ENCODE results near the gene EFCAB12. TPM values are rescaled to one million over a fixed set of nuclear protein-coding genes. Genes with fewer than 3 reads are reported as not detected.

EFCAB12 gene
- total RNA-seq (2022; extraction: Qiagen RNA extraction; ENCODE audit: low read depth), result 0.47 to 0.87 TPM (median 0.60 TPM) in 5 replicates

GRCh38 chr3:129428376-129429079 lies at the start of gene EFCAB12:
Gene EFCAB12, minus strand, starts transcription at chr3:129428636. Its CDS starts 148 bp downstream, at chr3:129428488.

GRCh38 chr3:129439817-129440617 lies 11.6 kb upstream of the EFCAB12 start, which contains the start of the genes IFT122 and MBD4:
Gene IFT122, plus strand, starts transcription at chr3:129440224. Its CDS starts 107 bp downstream, at chr3:129440331.
Gene MBD4, minus strand, starts transcription at chr3:129439948. Its CDS starts 115 bp downstream, at chr3:129439833.

Other genes starting within 250 kb of the EFCAB12 start
- 316 to 353 TPM (median 336 TPM) in 5 replicates for gene CNBP, start 244.7 kb downstream of the EFCAB12 start, total RNA-seq (2022; extraction: Qiagen RNA extraction; ENCODE audit: low read depth)
- 70.0 to 84.5 TPM (median 80.6 TPM) in 5 replicates for gene COPG1, start 179.0 kb downstream of the EFCAB12 start, total RNA-seq (2022; extraction: Qiagen RNA extraction; ENCODE audit: low read depth)
- 40.7 to 43.9 TPM (median 41.7 TPM) in 5 replicates for gene HMCES, start 149.8 kb downstream of the EFCAB12 start, total RNA-seq (2022; extraction: Qiagen RNA extraction; ENCODE audit: low read depth)
- 21.1 to 25.3 TPM (median 22.2 TPM) in 5 replicates for gene MBD4, start 11.3 kb upstream of the EFCAB12 start, total RNA-seq (2022; extraction: Qiagen RNA extraction; ENCODE audit: low read depth)
- 12.1 to 14.0 TPM (median 12.5 TPM) in 5 replicates for gene IFT122, start 11.6 kb upstream of the EFCAB12 start, total RNA-seq (2022; extraction: Qiagen RNA extraction; ENCODE audit: low read depth)
- gene RHO, start 100.0 kb upstream of the EFCAB12 start, total RNA-seq (2022; extraction: Qiagen RNA extraction; ENCODE audit: low read depth), result not detected in 5 replicates
- not detected in 5 replicates for gene H1-8, start 114.5 kb upstream of the EFCAB12 start, total RNA-seq (2022; extraction: Qiagen RNA extraction; ENCODE audit: low read depth)
- 73.5 to 99.0 TPM (median 81.5 TPM) in 5 replicates for gene PLXND1, start 178.0 kb upstream of the EFCAB12 start, total RNA-seq (2022; extraction: Qiagen RNA extraction; ENCODE audit: low read depth)